PC-9 (cell line): Measurements from ENCODE around the gene CRYBG1. TPM values are rescaled to one million over a fixed set of nuclear protein-coding genes. Genes with fewer than 3 reads are reported as not detected.
"Not testable (repeated sequence)": the region's sequence is repeated elsewhere in the genome, so short reads cannot be mapped to it uniquely, and the experiment has no call there.

ENCODE experiments used
- BruUV-seq: library from RNA; stranded (reverse); fragments of 400-500 nt; replicated peaks from 2 replicates; lab custom pipeline; 2021; lab: Mats Ljungman, UMichigan
- CTCF ChIA-PET: fragments of 300-600 bp; sonication (Branson Sonifier 250); formaldehyde crosslinking; loops from one replicate; lab custom pipeline; 2022; ENCODE audit warnings: antibody characterized with exemption; lab: Charles Lee
- POLR2A ChIA-PET: fragments of 300-600 bp; sonication (Branson Sonifier 250); formaldehyde crosslinking; loops from one replicate; lab custom pipeline; 2022; ENCODE audit warnings: antibody characterized with exemption; ENCODE audit not compliant: unreplicated experiment; lab: Charles Lee
- DNase-seq, 2 experiments: peaks; one replicate each; pipeline versions ENCODE4 v3.0.0 to v3.0.0-alpha.2; 2015 to 2022; ENCODE audit warnings: mixed read lengths in 1 of 2
- H2AFZ ChIP-seq: fragments of 200-600 bp; sonication (generic); 2 replicates; pipeline ENCODE4 v1.8.1; 2017; ENCODE audit warnings: antibody characterized with exemption
- H3F3A ChIP-seq: fragments of 200-600 bp; sonication (generic); 2 replicates; pipeline ENCODE4 v1.8.1; 2017; ENCODE audit warnings: antibody characterized with exemption, mild to moderate bottlenecking, low read depth; ENCODE audit not compliant: insufficient read depth
- H3K27ac ChIP-seq: fragments of 200-600 bp; sonication (generic); 2 replicates; pipeline ENCODE4 v1.6.1; 2016; ENCODE audit warnings: mixed run types
- H3K27me3 ChIP-seq: fragments of 200-600 bp; sonication (generic); 2 replicates; pipeline ENCODE4 v1.6.1; 2016; ENCODE audit warnings: low read depth, mixed run types; ENCODE audit not compliant: insufficient read depth
- H3K36me3 ChIP-seq: fragments of 200-600 bp; sonication (generic); 2 replicates; pipeline ENCODE4 v1.6.1; 2016; ENCODE audit warnings: low read depth, mixed run types
- H3K4me1 ChIP-seq: fragments of 200-600 bp; sonication (generic); replicated peaks from 2 replicates; pipeline ENCODE4 v1.6.1; 2016; ENCODE audit warnings: mixed run types; ENCODE audit not compliant: insufficient read depth
- H3K4me2 ChIP-seq: fragments of 200-600 bp; sonication (generic); 2 replicates; pipeline ENCODE4 v1.6.1; 2017; ENCODE audit warnings: mixed run types
- H3K4me3 ChIP-seq: fragments of 200-600 bp; sonication (generic); 2 replicates; pipeline ENCODE4 v1.6.1; 2016; ENCODE audit warnings: mixed run types
- H3K79me2 ChIP-seq: fragments of 200-600 bp; sonication (generic); 2 replicates; pipeline ENCODE4 v1.6.1; 2017; ENCODE audit warnings: low read depth, mixed run types
- H3K9me2 ChIP-seq: fragments of 200-600 bp; sonication (generic); 2 replicates; pipeline ENCODE4 v1.8.1; 2017; ENCODE audit warnings: mild to moderate bottlenecking; ENCODE audit not compliant: insufficient read depth
- H3K9me3 ChIP-seq: fragments of 200-600 bp; sonication (generic); 2 replicates; pipeline ENCODE4 v1.8.1; 2016; ENCODE audit warnings: low read depth; ENCODE audit not compliant: insufficient read depth
- H4K20me1 ChIP-seq: fragments of 200-600 bp; sonication (generic); 2 replicates; pipeline ENCODE4 v1.8.1; 2017; ENCODE audit not compliant: insufficient read depth
- EZH2 ChIP-seq: fragments of 200-600 bp; sonication (generic); IDR thresholded peaks from 2 replicates; pipeline ENCODE4 v1.8.0; 2017; ENCODE audit warnings: antibody characterized with exemption, low read depth
- intact Hi-C: fragments of 100-400 bp; cut with micrococcal nuclease; formaldehyde crosslinking; loops from one replicate; pipeline ENCODE4 v1.10.0; 2022; ENCODE audit not compliant: unreplicated experiment
- total RNA-seq: library from RNA; stranded (reverse); gene quantifications from 2 replicates; pipeline ENCODE4 v1.2.3, GENCODE V29; 2021
- TF ChIP-seq, protein P1 (sequence below): fragments of 200-600 bp; sonication (generic); conservative IDR thresholded peaks from 2 replicates; pipeline ENCODE4 v1.6.1; 2017; ENCODE audit warnings: mixed run types, antibody characterized with exemption, mild to moderate bottlenecking, moderate library complexity

The CRYBG1 gene
- total RNA-seq, 1 experiment from 2014 or later = 49.3 TPM

GRCh38 chr6:106556368-106556960 is 195.9 kb downstream of the CRYBG1 start:
- peak in 1 of 2 experiments; percentile 49 for DNase-seq
- Histone ChIP-seq H4K20me1 (no peaks in the 10 kb centered on the region), H3K9me2 (no peaks in the 10 kb centered on the region), H3K27me3 (no peaks in the 10 kb centered on the region), H3K4me3 (no peak overlapping the region), H3K4me2 (no peak overlapping the region), H3K27ac (no peak overlapping the region), H2AFZ (no peak overlapping the region), H3K4me1 (peaks cover 27% of the 10 kb centered on the region), H3K36me3 (peaks cover 29% of the 10 kb centered on the region; the same call in 1 of the 2 replicates), H3K79me2 (no peaks in the 10 kb centered on the region), H3F3A (peaks cover 21% of the 10 kb centered on the region), H3K9me3 (no peaks in the 10 kb centered on the region)
- TF ChIP-seq, protein P1, sequence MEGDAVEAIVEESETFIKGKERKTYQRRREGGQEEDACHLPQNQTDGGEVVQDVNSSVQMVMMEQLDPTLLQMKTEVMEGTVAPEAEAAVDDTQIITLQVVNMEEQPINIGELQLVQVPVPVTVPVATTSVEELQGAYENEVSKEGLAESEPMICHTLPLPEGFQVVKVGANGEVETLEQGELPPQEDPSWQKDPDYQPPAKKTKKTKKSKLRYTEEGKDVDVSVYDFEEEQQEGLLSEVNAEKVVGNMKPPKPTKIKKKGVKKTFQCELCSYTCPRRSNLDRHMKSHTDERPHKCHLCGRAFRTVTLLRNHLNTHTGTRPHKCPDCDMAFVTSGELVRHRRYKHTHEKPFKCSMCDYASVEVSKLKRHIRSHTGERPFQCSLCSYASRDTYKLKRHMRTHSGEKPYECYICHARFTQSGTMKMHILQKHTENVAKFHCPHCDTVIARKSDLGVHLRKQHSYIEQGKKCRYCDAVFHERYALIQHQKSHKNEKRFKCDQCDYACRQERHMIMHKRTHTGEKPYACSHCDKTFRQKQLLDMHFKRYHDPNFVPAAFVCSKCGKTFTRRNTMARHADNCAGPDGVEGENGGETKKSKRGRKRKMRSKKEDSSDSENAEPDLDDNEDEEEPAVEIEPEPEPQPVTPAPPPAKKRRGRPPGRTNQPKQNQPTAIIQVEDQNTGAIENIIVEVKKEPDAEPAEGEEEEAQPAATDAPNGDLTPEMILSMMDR = peak; percentile 57
- TF ChIP-seq EZH2 = no peak
- ChIA-PET POLR2A (no interaction called here), CTCF (interaction anchor here (0.6 to 0.7 kb wide), 3 partner anchors 32 to 442 kb away, joined by 3 read pairs; no protein-coding TSS in a partner anchor)
- intact Hi-C loops = loop anchor here (2.0 kb wide), 2 partner anchors 44 to 110 kb away; no protein-coding TSS in a partner anchor
- BruUV-seq = no TSS peak

DNA sequence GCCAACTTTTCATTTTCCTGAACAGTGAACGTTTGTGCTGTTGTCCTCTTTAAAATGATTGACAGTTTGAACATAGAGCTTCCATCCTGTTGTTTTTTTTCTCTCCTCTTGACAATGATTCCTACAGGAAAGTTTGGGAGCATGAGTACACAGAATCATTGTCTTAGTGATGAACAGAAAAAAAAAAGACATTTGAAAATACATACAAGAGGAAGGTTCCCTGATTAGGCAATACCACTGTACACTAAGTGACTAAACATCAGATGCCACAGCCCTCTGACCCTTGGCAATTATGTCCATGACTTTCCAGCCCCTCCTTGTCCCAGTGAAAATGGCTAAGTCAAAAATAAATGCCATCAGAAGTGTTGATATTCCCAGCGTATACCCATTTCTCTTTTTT is 197.3 kb downstream of the CRYBG1 start:
- no TSS peak for BruUV-seq
- H3K27ac ChIP-seq = no peak overlapping the region
- H3F3A ChIP-seq = peaks cover 32% of the 10 kb centered on the region
- peaks cover 28% of the 10 kb centered on the region for H3K36me3 ChIP-seq
- DNase-seq = peak in 1 of 2 experiments; percentile 54
- ChIA-PET CTCF (interaction anchor here (0.7 kb wide), 1 partner anchor 17 kb away, joined by 3 read pairs; no protein-coding TSS in a partner anchor), POLR2A (no interaction called here)
- H3K27me3 ChIP-seq = no peaks in the 10 kb centered on the region
- H3K4me1 ChIP-seq = peaks cover 40% of the 10 kb centered on the region
- no peaks in the 10 kb centered on the region for H3K9me2 ChIP-seq
- H2AFZ ChIP-seq = no peak overlapping the region
- no peak overlapping the region for H3K4me3 ChIP-seq
- no peaks in the 10 kb centered on the region for H4K20me1 ChIP-seq
- H3K79me2 ChIP-seq = no peaks in the 10 kb centered on the region
- peak overlapping the region; percentile 11; the same call in 1 of the 2 replicates for H3K4me2 ChIP-seq
- TF ChIP-seq, protein P1 = no peak
- no peak for TF ChIP-seq EZH2
- intact Hi-C loops = loop anchor here (2.0 kb wide), 2 partner anchors 45 to 111 kb away; no protein-coding TSS in a partner anchor
- no peaks in the 10 kb centered on the region for H3K9me3 ChIP-seq

DNA sequence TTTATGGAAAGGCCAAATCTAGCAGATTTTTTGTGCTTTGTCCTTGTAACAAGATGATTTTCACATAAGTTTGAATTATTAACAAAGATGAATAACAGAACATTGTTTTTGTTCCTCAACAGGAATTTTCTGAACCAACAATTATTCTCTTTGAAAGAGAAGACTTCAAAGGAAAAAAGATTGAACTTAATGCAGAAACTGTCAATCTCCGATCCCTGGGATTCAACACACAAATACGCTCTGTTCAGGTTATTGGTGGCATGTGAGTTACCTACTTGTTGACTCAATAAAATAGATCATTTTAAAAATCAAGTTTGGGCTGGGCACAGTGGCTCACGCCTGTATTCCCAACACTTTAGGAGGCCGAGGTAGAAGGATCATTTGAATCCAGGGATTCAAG is 197.8 kb downstream of the CRYBG1 start:
- Histone ChIP-seq H3K27me3 (no peaks in the 10 kb centered on the region), H3K9me2 (no peaks in the 10 kb centered on the region), H3K79me2 (no peaks in the 10 kb centered on the region), H3K36me3 (peaks cover 22% of the 10 kb centered on the region), H3K4me1 (peaks cover 43% of the 10 kb centered on the region), H3F3A (peaks cover 32% of the 10 kb centered on the region), H3K4me3 (no peak overlapping the region), H3K9me3 (no peaks in the 10 kb centered on the region), H2AFZ (no peak overlapping the region), H3K27ac (no peak overlapping the region), H3K4me2 (peak overlapping the region; percentile 11; the same call in 1 of the 2 replicates), H4K20me1 (no peaks in the 10 kb centered on the region)
- intact Hi-C loops = no loop called here
- TF ChIP-seq, protein P1 = no peak
- no TSS peak for BruUV-seq
- no peak for DNase-seq
- ChIA-PET CTCF (interaction anchor here (0.7 kb wide), 1 partner anchor 1520 kb away, joined by 4 read pairs; no protein-coding TSS in a partner anchor), POLR2A (no interaction called here)

- POLR2A ChIA-PET = interaction anchor here (0.6 kb wide), 1 partner anchor 224 kb away, joined by 5 read pairs; no protein-coding TSS in a partner anchor
- H3K4me2 ChIP-seq, H3K9me2 ChIP-seq, H3K9me3 ChIP-seq, BruUV-seq, DNase-seq, intact Hi-C loops, CTCF ChIA-PET, H2AFZ ChIP-seq, H3K27me3 ChIP-seq, H3K79me2 ChIP-seq, H3K27ac ChIP-seq, H3K4me3 ChIP-seq, H4K20me1 ChIP-seq: not testable (repeated sequence)
- Histone ChIP-seq H3K36me3 (peaks cover 18% of the 10 kb centered on the region), H3F3A (peaks cover 32% of the 10 kb centered on the region), H3K4me1 (peaks cover 43% of the 10 kb centered on the region)
These were observed 199.1 kb downstream of the CRYBG1 start for GRCh38 chr6:106559659-106560058.
